ENCODE results near the gene ESRRA. TPM values are rescaled to one million over a fixed set of nuclear protein-coding genes. Genes with fewer than 3 reads are reported as not detected.
A peak's percentile ranks its signal among the peaks of the same experiment; 100 is the strongest.

ESRRA gene
- total and polyA plus RNA-seq, 9 of the 15 experiments (the other 6 are each of a cell fraction or from before 2014, with no cell fraction given) = 0.27 to 89.7 (median 23.7) TPM

DNA sequence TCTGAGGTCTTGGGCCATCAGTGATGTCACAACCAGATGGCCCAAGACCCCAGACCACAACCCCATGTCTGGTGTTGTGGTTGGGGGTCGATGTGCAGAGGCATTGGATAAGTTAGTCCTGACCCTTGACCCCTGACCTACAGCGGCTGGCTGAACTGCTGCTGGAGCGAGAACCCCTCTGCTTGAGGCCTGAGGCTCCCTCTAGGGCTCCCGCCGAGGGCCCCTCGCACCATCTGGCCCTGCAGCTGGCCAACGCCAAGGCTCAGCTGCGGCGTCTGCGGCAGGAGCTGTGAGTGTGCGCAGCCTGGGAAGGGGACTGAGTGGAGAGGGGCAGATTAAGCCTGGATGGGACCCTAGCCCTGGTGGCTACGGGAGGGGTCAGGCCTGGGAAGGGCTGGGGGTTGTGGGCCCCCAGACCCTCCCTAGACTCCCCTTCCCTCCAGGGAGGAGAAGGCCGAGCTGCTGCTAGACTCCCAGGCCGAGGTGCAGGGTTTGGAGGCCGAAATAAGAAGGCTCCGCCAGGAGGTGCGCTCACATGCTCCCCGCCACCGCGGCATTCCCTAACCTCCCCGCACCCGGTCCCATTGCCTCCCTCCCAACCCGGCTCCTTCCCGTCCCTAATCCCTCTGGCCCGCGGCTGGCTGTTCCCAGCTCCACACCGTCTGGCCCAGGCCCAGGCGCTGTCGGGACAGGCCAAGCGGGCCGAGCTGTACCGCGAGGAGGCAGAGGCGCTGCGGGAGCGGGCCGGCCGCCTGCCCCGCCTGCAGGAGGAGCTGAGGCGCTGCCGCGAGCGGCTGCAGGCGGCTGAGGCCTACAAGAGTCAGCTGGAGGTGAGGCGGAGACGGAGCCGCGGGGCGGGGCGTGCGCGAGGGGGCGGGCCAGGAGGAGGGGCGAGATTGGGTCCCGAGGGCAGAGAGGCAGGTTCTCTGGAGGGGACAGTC is 36.8 kb downstream of the ESRRA start (continued):
- TF ChIP-seq, protein P1, sequence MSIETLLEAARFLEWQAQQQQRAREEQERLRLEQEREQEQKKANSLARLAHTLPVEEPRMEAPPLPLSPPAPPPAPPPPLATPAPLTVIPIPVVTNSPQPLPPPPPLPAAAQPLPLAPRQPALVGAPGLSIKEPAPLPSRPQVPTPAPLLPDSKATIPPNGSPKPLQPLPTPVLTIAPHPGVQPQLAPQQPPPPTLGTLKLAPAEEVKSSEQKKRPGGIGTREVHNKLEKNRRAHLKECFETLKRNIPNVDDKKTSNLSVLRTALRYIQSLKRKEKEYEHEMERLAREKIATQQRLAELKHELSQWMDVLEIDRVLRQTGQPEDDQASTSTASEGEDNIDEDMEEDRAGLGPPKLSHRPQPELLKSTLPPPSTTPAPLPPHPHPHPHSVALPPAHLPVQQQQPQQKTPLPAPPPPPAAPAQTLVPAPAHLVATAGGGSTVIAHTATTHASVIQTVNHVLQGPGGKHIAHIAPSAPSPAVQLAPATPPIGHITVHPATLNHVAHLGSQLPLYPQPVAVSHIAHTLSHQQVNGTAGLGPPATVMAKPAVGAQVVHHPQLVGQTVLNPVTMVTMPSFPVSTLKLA (conservative IDR thresholded peaks at IDR 0.05) = peak in 1 of 2 experiments; percentile 74; a peak in 2 of 4 replicates
- peak; percentile 83 for TF ChIP-seq SMAD4 (CRISPR knock-in tag; conservative IDR thresholded peaks at IDR 0.05)
- TF ChIP-seq, protein P2, sequence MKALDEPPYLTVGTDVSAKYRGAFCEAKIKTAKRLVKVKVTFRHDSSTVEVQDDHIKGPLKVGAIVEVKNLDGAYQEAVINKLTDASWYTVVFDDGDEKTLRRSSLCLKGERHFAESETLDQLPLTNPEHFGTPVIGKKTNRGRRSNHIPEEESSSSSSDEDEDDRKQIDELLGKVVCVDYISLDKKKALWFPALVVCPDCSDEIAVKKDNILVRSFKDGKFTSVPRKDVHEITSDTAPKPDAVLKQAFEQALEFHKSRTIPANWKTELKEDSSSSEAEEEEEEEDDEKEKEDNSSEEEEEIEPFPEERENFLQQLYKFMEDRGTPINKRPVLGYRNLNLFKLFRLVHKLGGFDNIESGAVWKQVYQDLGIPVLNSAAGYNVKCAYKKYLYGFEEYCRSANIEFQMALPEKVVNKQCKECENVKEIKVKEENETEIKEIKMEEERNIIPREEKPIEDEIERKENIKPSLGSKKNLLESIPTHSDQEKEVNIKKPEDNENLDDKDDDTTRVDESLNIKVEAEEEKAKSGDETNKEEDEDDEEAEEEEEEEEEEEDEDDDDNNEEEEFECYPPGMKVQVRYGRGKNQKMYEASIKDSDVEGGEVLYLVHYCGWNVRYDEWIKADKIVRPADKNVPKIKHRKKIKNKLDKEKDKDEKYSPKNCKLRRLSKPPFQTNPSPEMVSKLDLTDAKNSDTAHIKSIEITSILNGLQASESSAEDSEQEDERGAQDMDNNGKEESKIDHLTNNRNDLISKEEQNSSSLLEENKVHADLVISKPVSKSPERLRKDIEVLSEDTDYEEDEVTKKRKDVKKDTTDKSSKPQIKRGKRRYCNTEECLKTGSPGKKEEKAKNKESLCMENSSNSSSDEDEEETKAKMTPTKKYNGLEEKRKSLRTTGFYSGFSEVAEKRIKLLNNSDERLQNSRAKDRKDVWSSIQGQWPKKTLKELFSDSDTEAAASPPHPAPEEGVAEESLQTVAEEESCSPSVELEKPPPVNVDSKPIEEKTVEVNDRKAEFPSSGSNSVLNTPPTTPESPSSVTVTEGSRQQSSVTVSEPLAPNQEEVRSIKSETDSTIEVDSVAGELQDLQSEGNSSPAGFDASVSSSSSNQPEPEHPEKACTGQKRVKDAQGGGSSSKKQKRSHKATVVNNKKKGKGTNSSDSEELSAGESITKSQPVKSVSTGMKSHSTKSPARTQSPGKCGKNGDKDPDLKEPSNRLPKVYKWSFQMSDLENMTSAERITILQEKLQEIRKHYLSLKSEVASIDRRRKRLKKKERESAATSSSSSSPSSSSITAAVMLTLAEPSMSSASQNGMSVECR (CRISPR knock-in tag; IDR thresholded peaks at IDR 0.05) = peak; percentile 93
- TF ChIP-seq, protein P3, sequence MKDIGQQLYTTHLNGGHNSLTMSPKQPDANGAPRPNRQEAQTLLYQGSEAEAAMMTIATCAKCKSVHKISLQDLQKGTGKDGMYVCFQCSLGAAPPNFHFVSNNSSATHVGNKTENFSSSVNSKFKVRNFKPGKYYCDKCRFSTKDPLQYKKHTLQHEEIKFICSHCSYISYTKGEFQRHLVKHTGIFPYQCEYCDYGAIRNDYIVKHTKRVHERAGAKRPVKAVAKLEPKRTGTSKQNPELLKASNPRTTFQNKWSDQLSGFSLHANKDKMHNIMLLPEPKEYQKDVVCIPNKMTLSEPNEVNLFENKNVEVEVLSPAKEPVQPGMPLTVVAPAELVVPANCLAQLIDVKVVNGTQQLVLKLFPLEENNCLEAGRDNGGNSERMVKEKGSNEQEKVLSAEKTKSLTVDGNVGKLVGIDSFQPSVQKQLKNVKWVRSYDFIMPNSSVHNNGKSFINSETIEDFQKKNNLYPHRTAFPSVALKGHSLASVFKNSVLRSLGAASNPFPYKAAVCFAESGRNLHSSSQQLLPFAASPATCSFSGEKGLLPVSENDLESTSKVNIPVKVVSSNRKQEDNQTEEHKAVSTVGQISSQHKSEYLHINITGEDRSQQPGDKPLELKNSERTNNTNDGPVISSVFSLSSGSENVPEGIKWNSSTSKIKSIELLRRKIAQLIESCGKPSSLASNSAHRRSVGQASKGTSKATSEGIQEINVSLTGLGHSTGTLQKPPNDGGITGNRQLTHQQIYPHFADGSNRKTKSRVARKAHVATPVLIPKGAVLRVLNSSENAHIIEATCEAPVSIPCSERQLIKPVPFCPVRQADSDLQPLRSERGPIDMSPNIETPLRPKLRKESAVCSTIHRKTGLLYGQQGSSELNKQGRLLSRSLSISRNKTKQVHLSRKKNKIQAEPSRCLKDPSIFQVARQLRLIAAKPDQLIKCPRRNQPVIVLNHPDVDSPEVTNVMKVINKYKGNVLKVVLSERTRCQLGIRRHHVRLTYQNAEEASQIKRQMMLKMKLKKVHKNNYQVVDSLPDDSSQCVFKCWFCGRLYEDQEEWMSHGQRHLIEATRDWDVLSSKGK (CRISPR knock-in tag; IDR thresholded peaks at IDR 0.05) = no peak
- 0 out of 2 replicates have a peak, but pooled peaks have one; percentile 45 for TF ChIP-seq DNMT1 (IDR thresholded peaks at IDR 0.05)
- no peak for TF ChIP-seq ERF (CRISPR knock-in tag; IDR thresholded peaks at IDR 0.05)
- TF ChIP-seq, protein P4, sequence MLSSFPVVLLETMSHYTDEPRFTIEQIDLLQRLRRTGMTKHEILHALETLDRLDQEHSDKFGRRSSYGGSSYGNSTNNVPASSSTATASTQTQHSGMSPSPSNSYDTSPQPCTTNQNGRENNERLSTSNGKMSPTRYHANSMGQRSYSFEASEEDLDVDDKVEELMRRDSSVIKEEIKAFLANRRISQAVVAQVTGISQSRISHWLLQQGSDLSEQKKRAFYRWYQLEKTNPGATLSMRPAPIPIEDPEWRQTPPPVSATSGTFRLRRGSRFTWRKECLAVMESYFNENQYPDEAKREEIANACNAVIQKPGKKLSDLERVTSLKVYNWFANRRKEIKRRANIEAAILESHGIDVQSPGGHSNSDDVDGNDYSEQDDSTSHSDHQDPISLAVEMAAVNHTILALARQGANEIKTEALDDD (IDR thresholded peaks at IDR 0.05) = no peak
- TF ChIP-seq, protein P5, sequence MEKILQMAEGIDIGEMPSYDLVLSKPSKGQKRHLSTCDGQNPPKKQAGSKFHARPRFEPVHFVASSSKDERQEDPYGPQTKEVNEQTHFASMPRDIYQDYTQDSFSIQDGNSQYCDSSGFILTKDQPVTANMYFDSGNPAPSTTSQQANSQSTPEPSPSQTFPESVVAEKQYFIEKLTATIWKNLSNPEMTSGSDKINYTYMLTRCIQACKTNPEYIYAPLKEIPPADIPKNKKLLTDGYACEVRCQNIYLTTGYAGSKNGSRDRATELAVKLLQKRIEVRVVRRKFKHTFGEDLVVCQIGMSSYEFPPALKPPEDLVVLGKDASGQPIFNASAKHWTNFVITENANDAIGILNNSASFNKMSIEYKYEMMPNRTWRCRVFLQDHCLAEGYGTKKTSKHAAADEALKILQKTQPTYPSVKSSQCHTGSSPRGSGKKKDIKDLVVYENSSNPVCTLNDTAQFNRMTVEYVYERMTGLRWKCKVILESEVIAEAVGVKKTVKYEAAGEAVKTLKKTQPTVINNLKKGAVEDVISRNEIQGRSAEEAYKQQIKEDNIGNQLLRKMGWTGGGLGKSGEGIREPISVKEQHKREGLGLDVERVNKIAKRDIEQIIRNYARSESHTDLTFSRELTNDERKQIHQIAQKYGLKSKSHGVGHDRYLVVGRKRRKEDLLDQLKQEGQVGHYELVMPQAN (IDR thresholded peaks at IDR 0.05; ENCODE audit: borderline replicate concordance) = no peak
- no peak; the same call in 1 of the 2 replicates for TF ChIP-seq BHLHE40 (IDR thresholded peaks at IDR 0.05; ENCODE audit: low read length)
- TF ChIP-seq SMARCC2 (IDR thresholded peaks at IDR 0.05; ENCODE audit: low read depth) = no peak
- no peak for TF ChIP-seq TRIM24 (IDR thresholded peaks at IDR 0.05)
- TF ChIP-seq LCOR (CRISPR knock-in tag; IDR thresholded peaks at IDR 0.05) = no peak
- no peak for TF ChIP-seq NCOR1 (IDR thresholded peaks at IDR 0.05)
